PFSK-1 (cell line): Measurements from ENCODE around the gene MIB2.

Experiments used
- POLR2AphosphoS5 ChIP-seq: IDR thresholded peaks from 2 replicates; pipeline ENCODE4 v1.6.1; 2012; ENCODE audit warnings: low read depth, mild to moderate bottlenecking, control low read depth, low read length, moderate library complexity
- TAF1 ChIP-seq: IDR thresholded peaks from 2 replicates; pipeline ENCODE4 v1.6.1; 2012; ENCODE audit warnings: low read length, control low read depth, borderline replicate concordance; ENCODE audit not compliant: insufficient read depth
- TF ChIP-seq, protein P1 (sequence below), 2 experiments: IDR thresholded peaks; 2 replicates each; pipeline versions ENCODE4 v1.6.1 to v1.8.0; 2011 to 2012; ENCODE audit warnings: low read depth in 2 of 2, low read length in 2 of 2, control low read depth in 1 of 2, inconsistent platforms in 1 of 2, mild to moderate bottlenecking in 1 of 2, moderate library complexity in 1 of 2; ENCODE audit not compliant: insufficient read depth in 1 of 2

DNA sequence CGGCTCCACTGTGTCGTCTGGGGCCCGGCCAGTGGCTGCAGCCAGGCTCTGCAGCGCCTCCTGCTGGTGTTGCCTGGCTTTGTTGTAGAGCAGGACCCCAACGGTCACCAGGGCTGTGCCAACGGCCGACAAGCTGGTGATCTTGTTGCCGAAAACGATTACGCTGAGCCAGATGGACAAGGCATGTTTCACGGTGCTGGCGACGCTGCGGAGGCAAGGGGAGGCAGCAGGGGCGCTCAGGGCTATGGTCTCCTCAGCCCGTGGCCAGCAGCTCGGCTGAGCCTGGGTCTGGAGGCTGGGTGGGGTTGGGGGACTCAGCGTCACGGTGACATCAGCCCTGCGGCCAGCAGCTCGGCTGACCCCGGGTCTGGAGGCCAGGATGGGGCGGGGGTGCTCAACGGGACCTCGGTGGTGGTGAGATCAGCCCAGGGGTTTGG lies 50.5 kb downstream of the MIB2 start:
- TF ChIP-seq, protein P1, sequence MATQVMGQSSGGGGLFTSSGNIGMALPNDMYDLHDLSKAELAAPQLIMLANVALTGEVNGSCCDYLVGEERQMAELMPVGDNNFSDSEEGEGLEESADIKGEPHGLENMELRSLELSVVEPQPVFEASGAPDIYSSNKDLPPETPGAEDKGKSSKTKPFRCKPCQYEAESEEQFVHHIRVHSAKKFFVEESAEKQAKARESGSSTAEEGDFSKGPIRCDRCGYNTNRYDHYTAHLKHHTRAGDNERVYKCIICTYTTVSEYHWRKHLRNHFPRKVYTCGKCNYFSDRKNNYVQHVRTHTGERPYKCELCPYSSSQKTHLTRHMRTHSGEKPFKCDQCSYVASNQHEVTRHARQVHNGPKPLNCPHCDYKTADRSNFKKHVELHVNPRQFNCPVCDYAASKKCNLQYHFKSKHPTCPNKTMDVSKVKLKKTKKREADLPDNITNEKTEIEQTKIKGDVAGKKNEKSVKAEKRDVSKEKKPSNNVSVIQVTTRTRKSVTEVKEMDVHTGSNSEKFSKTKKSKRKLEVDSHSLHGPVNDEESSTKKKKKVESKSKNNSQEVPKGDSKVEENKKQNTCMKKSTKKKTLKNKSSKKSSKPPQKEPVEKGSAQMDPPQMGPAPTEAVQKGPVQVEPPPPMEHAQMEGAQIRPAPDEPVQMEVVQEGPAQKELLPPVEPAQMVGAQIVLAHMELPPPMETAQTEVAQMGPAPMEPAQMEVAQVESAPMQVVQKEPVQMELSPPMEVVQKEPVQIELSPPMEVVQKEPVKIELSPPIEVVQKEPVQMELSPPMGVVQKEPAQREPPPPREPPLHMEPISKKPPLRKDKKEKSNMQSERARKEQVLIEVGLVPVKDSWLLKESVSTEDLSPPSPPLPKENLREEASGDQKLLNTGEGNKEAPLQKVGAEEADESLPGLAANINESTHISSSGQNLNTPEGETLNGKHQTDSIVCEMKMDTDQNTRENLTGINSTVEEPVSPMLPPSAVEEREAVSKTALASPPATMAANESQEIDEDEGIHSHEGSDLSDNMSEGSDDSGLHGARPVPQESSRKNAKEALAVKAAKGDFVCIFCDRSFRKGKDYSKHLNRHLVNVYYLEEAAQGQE (IDR thresholded peaks at IDR 0.05; ENCODE audit: insufficient read depth in 1 of 2, low read depth in 2 of 2, low read length in 2 of 2) = no peak
- TF ChIP-seq TAF1 = no peak
- TF ChIP-seq POLR2AphosphoS5 = no peak
